Mucosa of stomach (tissue), 1 donor: ENCODE data around the gene SOST.

Source experiments
- H3K27me3 ChIP-seq: one replicate; pipeline ENCODE4 v1.7.0; 2013; ENCODE audit warnings: mild to moderate bottlenecking, low read length; ENCODE audit not compliant: control insufficient read depth, insufficient read depth
- H3K36me3 ChIP-seq: one replicate; pipeline ENCODE4 v1.7.0; 2013; ENCODE audit warnings: low read length; ENCODE audit not compliant: control insufficient read depth, insufficient read depth
- H3K4me1 ChIP-seq: one replicate; pipeline ENCODE4 v1.7.0; 2013; ENCODE audit warnings: mild to moderate bottlenecking, low read length; ENCODE audit not compliant: control insufficient read depth, insufficient read depth
- H3K4me3 ChIP-seq: one replicate; pipeline ENCODE4 v1.7.0; 2013; ENCODE audit warnings: low read length
- H3K9ac ChIP-seq: one replicate; pipeline ENCODE4 v1.7.0; 2013; ENCODE audit warnings: mild to moderate bottlenecking, low read length, moderate library complexity
- H3K9me3 ChIP-seq: one replicate; pipeline ENCODE4 v1.7.0; 2013; ENCODE audit warnings: mild to moderate bottlenecking, low read length, moderate library complexity; ENCODE audit not compliant: control insufficient read depth
- donor health status: Pancreatic carcinoma.

Gene SOST

GRCh38 chr17:43788540-43788939 lies 29.9 kb upstream of the SOST start:
- Histone ChIP-seq H3K36me3 (no peaks in the 10 kb centered on the region), H3K9ac (no peak overlapping the region), H3K4me3 (no peak overlapping the region), H3K27me3 (no peaks in the 10 kb centered on the region), H3K4me1 (peaks cover 8% of the 10 kb centered on the region), H3K9me3 (no peaks in the 10 kb centered on the region)

- Histone ChIP-seq H3K4me1 (peaks cover 8% of the 10 kb centered on the region), H3K36me3 (no peaks in the 10 kb centered on the region), H3K27me3 (no peaks in the 10 kb centered on the region), H3K9me3 (no peaks in the 10 kb centered on the region), H3K4me3 (no peak overlapping the region), H3K9ac (no peak overlapping the region)
These were observed 29.1 kb upstream of the SOST start for GRCh38 chr17:43787728-43788127.

GRCh38 chr17:43784628-43785101 lies 26.1 kb upstream of the SOST start:
- H3K9me3 ChIP-seq, result no peaks in the 10 kb centered on the region
- H3K27me3 ChIP-seq, result no peaks in the 10 kb centered on the region
- no peak overlapping the region for H3K4me3 ChIP-seq
- H3K9ac ChIP-seq, result no peak overlapping the region
- peaks cover 11% of the 10 kb centered on the region for H3K4me1 ChIP-seq
- H3K36me3 ChIP-seq, result no peaks in the 10 kb centered on the region

GRCh38 chr17:43784068-43784467 lies 25.5 kb upstream of the SOST start:
- Histone ChIP-seq H3K9me3 (no peaks in the 10 kb centered on the region), H3K9ac (no peak overlapping the region), H3K4me1 (peaks cover 17% of the 10 kb centered on the region), H3K4me3 (no peak overlapping the region), H3K27me3 (no peaks in the 10 kb centered on the region), H3K36me3 (no peaks in the 10 kb centered on the region)

GRCh38 chr17:43782913-43783680 lies 24.5 kb upstream of the SOST start:
- H3K4me3 ChIP-seq, result no peak overlapping the region
- H3K9ac ChIP-seq, result no peak overlapping the region
- H3K4me1 ChIP-seq, result peaks cover 18% of the 10 kb centered on the region
- H3K36me3 ChIP-seq, result no peaks in the 10 kb centered on the region
- no peaks in the 10 kb centered on the region for H3K27me3 ChIP-seq
- no peaks in the 10 kb centered on the region for H3K9me3 ChIP-seq

GRCh38 chr17:43780135-43780534 lies 21.5 kb upstream of the SOST start, which contains the start of gene CFAP97D1:
Gene CFAP97D1 (plus strand): TSS chr17:43780435. CDS start chr17:43780463, 28 bp downstream.
- H3K9me3 ChIP-seq, result no peaks in the 10 kb centered on the region
- H3K9ac ChIP-seq, result peak within 1 kb of the TSS; percentile 75
- no peak within 1 kb of the TSS for H3K4me3 ChIP-seq
- no peaks in the 10 kb centered on the region for H3K36me3 ChIP-seq
- no peaks in the 10 kb centered on the region for H3K27me3 ChIP-seq
- H3K4me1 ChIP-seq, result peaks cover 35% of the 10 kb centered on the region

GRCh38 chr17:43779145-43780125 lies 20.8 kb upstream of the SOST start:
- H3K4me3 ChIP-seq, result no peak overlapping the region
- H3K27me3 ChIP-seq, result no peaks in the 10 kb centered on the region
- H3K4me1 ChIP-seq, result peaks cover 39% of the 10 kb centered on the region
- H3K36me3 ChIP-seq, result peaks cover 5% of the 10 kb centered on the region
- no peaks in the 10 kb centered on the region for H3K9me3 ChIP-seq
- peak overlapping the region; percentile 75 for H3K9ac ChIP-seq

GRCh38 chr17:43778337-43779144 lies 19.9 kb upstream of the SOST start, which contains the start of gene DUSP3:
Gene DUSP3 (minus strand): TSS chr17:43778977. CDS start chr17:43778924, 53 bp downstream.
- peaks cover 5% of the 10 kb centered on the region for H3K36me3 ChIP-seq
- no peaks in the 10 kb centered on the region for H3K9me3 ChIP-seq
- peak within 1 kb of the TSS; percentile 96 for H3K9ac ChIP-seq
- H3K4me1 ChIP-seq, result peaks cover 40% of the 10 kb centered on the region
- peak within 1 kb of the TSS; percentile 14 for H3K4me3 ChIP-seq
- H3K27me3 ChIP-seq, result no peaks in the 10 kb centered on the region

GRCh38 chr17:43774304-43775250 lies 16.0 kb upstream of the SOST start:
- Histone ChIP-seq H3K4me3 (no peak overlapping the region), H3K4me1 (peaks cover 50% of the 10 kb centered on the region), H3K9me3 (no peaks in the 10 kb centered on the region), H3K36me3 (peaks cover 13% of the 10 kb centered on the region), H3K27me3 (no peaks in the 10 kb centered on the region), H3K9ac (no peak overlapping the region)

- Histone ChIP-seq H3K9me3 (no peaks in the 10 kb centered on the region), H3K4me1 (peaks cover 55% of the 10 kb centered on the region), H3K9ac (no peak overlapping the region), H3K4me3 (peak overlapping the region; percentile 14), H3K27me3 (no peaks in the 10 kb centered on the region), H3K36me3 (peaks cover 20% of the 10 kb centered on the region)
These were observed 14.5 kb upstream of the SOST start for GRCh38 chr17:43772877-43773648.
